ENCODE results near the gene STOX1. TPM values are rescaled to one million over a fixed set of nuclear protein-coding genes. Genes with fewer than 3 reads are reported as not detected.

The STOX1 gene
- total and polyA plus RNA-seq, 2 of the 13 experiments (the other 11 are each of a cell fraction or from before 2014, with no cell fraction given) = 2.5 to 6.0 TPM

- TF ChIP-seq MED8 (CRISPR knock-in tag; IDR thresholded peaks at IDR 0.05; ENCODE audit: insufficient replicate concordance) = peak; percentile 59
- TF ChIP-seq SRF (IDR thresholded peaks at IDR 0.05; ENCODE audit: low read depth, low read length) = no peak
- TF ChIP-seq HOXA9 (CRISPR knock-in tag; IDR thresholded peaks at IDR 0.05; ENCODE audit: borderline replicate concordance) = peak; percentile 92; the same call in 1 of the 2 replicates
- no peak for TF ChIP-seq NFRKB (IDR thresholded peaks at IDR 0.05)
- peak; percentile 72; the same call in 1 of the 2 replicates for TF ChIP-seq ZNF510 (CRISPR knock-in tag; IDR thresholded peaks at IDR 0.05; ENCODE audit: low read depth)
- no peak for TF ChIP-seq TOE1 (CRISPR knock-in tag; IDR thresholded peaks at IDR 0.05)
- no peak for TF ChIP-seq SRSF9 (IDR thresholded peaks at IDR 0.05; ENCODE audit: borderline replicate concordance, insufficient read depth, low read depth, low read length, poor library complexity, severe bottlenecking)
- no peak for TF ChIP-seq ZBTB43 (CRISPR knock-in tag; conservative IDR thresholded peaks at IDR 0.05)
- TF ChIP-seq, protein P1, sequence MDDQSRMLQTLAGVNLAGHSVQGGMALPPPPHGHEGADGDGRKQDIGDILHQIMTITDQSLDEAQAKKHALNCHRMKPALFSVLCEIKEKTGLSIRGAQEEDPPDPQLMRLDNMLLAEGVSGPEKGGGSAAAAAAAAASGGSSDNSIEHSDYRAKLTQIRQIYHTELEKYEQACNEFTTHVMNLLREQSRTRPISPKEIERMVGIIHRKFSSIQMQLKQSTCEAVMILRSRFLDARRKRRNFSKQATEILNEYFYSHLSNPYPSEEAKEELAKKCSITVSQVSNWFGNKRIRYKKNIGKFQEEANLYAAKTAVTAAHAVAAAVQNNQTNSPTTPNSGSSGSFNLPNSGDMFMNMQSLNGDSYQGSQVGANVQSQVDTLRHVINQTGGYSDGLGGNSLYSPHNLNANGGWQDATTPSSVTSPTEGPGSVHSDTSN (CRISPR knock-in tag; IDR thresholded peaks at IDR 0.05; ENCODE audit: borderline replicate concordance) = no peak; the same call in 1 of the 2 replicates
- TF ChIP-seq ZBTB1 (CRISPR knock-in tag; IDR thresholded peaks at IDR 0.05; ENCODE audit: borderline replicate concordance) = 0 out of 2 replicates have a peak, but pooled peaks have one; percentile 69
- TF ChIP-seq, protein P2, sequence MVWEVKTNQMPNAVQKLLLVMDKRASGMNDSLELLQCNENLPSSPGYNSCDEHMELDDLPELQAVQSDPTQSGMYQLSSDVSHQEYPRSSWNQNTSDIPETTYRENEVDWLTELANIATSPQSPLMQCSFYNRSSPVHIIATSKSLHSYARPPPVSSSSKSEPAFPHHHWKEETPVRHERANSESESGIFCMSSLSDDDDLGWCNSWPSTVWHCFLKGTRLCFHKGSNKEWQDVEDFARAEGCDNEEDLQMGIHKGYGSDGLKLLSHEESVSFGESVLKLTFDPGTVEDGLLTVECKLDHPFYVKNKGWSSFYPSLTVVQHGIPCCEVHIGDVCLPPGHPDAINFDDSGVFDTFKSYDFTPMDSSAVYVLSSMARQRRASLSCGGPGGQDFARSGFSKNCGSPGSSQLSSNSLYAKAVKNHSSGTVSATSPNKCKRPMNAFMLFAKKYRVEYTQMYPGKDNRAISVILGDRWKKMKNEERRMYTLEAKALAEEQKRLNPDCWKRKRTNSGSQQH (CRISPR knock-in tag; IDR thresholded peaks at IDR 0.05; ENCODE audit: low read depth) = peak; percentile 68; the same call in 1 of the 2 replicates
- TF ChIP-seq ZBTB21 (CRISPR knock-in tag; IDR thresholded peaks at IDR 0.05) = no peak
- no peak for TF ChIP-seq TBL1XR1 (IDR thresholded peaks at IDR 0.05; ENCODE audit: borderline replicate concordance, low read length, partially characterized antibody)
- peak; percentile 94 for TF ChIP-seq MXD3 (CRISPR knock-in tag; IDR thresholded peaks at IDR 0.05)
- TF ChIP-seq GTF2F1 (IDR thresholded peaks at IDR 0.05; ENCODE audit: low read length) = peak; percentile 75; the same call in 1 of the 2 replicates
- TF ChIP-seq, protein P3, sequence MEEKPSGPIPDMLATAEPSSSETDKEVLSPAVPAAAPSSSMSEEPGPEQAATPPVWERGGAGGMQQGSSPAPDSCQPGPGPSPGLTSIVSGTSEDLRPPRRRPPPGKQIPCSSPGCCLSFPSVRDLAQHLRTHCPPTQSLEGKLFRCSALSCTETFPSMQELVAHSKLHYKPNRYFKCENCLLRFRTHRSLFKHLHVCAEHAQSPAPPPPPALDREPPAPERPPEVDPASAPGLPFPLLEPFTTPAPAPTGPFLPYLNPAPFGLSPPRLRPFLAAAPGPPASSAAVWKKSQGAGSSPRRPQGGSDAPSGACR (CRISPR knock-in tag; IDR thresholded peaks at IDR 0.05) = no peak
- no peak; the same call in 1 of the 2 replicates for TF ChIP-seq NCOA1 (CRISPR knock-in tag; IDR thresholded peaks at IDR 0.05)
- TF ChIP-seq, protein P4, sequence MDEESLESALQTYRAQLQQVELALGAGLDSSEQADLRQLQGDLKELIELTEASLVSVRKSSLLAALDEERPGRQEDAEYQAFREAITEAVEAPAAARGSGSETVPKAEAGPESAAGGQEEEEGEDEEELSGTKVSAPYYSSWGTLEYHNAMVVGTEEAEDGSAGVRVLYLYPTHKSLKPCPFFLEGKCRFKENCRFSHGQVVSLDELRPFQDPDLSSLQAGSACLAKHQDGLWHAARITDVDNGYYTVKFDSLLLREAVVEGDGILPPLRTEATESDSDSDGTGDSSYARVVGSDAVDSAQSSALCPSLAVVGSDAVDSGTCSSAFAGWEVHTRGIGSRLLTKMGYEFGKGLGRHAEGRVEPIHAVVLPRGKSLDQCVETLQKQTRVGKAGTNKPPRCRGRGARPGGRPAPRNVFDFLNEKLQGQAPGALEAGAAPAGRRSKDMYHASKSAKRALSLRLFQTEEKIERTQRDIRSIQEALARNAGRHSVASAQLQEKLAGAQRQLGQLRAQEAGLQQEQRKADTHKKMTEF (CRISPR knock-in tag; IDR thresholded peaks at IDR 0.05) = peak; percentile 91
- no peak; the same call in 1 of the 2 replicates for TF ChIP-seq RARA (CRISPR knock-in tag; IDR thresholded peaks at IDR 0.05)
- TF ChIP-seq TRIM24 (CRISPR knock-in tag; IDR thresholded peaks at IDR 0.05) = no peak
- TF ChIP-seq ZNF747 (CRISPR knock-in tag; IDR thresholded peaks at IDR 0.05; ENCODE audit: borderline replicate concordance) = no peak; the same call in 1 of the 2 replicates
- TF ChIP-seq SP5 (CRISPR knock-in tag; IDR thresholded peaks at IDR 0.05; ENCODE audit: borderline replicate concordance, low read depth) = peak; percentile 61; the same call in 1 of the 2 replicates
- TF ChIP-seq ZFP37 (CRISPR knock-in tag; IDR thresholded peaks at IDR 0.05; ENCODE audit: borderline replicate concordance) = peak; percentile 72; the same call in 1 of the 2 replicates
- no peak for TF ChIP-seq ZFP36L1 (CRISPR knock-in tag; IDR thresholded peaks at IDR 0.05)
Observed at GRCh38 chr10:68900427-68901104, 73.2 kb downstream of the STOX1 start (continued).
